SU-DHL-6 (cell line): Measurements from ENCODE around the gene BOC.

Source experiments
- H2AFZ ChIP-seq: fragments of 200-600 bp; sonication (generic); 2 replicates; pipeline ENCODE4 v1.6.1; 2014; ENCODE audit warnings: low read depth, mild to moderate bottlenecking, moderate library complexity, mixed read lengths, antibody characterized with exemption, low read length; ENCODE audit not compliant: severe bottlenecking
- H3F3A ChIP-seq: fragments of 200-600 bp; shearing (Covaris generic); 2 replicates; pipeline ENCODE4 v1.6.0; 2016; ENCODE audit warnings: antibody characterized with exemption, mild to moderate bottlenecking; ENCODE audit not compliant: insufficient read depth
- H3K27ac ChIP-seq: fragments of 200-600 bp; sonication (generic); 2 replicates; pipeline ENCODE4 v1.5.1; 2016; ENCODE audit warnings: low read depth, mild to moderate bottlenecking, low read length, moderate library complexity, mixed read lengths
- H3K27me3 ChIP-seq: fragments of 200-600 bp; sonication (generic), shearing (Covaris generic); 2 replicates; pipeline ENCODE4 v1.6.0; 2014; ENCODE audit warnings: mild to moderate bottlenecking, low read length
- H3K36me3 ChIP-seq: fragments of 200-600 bp; sonication (generic); 2 replicates; pipeline ENCODE4 v1.6.1; 2014; ENCODE audit warnings: mild to moderate bottlenecking, low read length, mixed read lengths
- H3K4me2 ChIP-seq: fragments of 300-600, 200-600 bp; shearing (Covaris generic), sonication (generic); 2 replicates; pipeline ENCODE4 v1.6.0; 2014; ENCODE audit warnings: low read length, low read depth, mild to moderate bottlenecking; ENCODE audit not compliant: poor library complexity, severe bottlenecking
- H3K4me3 ChIP-seq: fragments of 200-600 bp; sonication (generic); 2 replicates; pipeline ENCODE4 v1.5.1; 2014; ENCODE audit warnings: antibody characterized with exemption, low read length, mild to moderate bottlenecking, mixed read lengths; ENCODE audit not compliant: insufficient read depth, poor library complexity, severe bottlenecking
- H3K79me2 ChIP-seq: fragments of 200-600 bp; sonication (generic); 2 replicates; pipeline ENCODE4 v1.6.1; 2014; ENCODE audit warnings: mild to moderate bottlenecking, low read length, moderate library complexity; ENCODE audit not compliant: insufficient read depth
- H3K9ac ChIP-seq: fragments of 200-600 bp; sonication (generic); 2 replicates; pipeline ENCODE4 v1.7.0; 2014; ENCODE audit warnings: mild to moderate bottlenecking, low read length
- H3K9me2 ChIP-seq: fragments of 200-600 bp; sonication (generic); replicated peaks from 2 replicates; pipeline ENCODE4 v1.6.1; 2014; ENCODE audit warnings: low read length; ENCODE audit not compliant: insufficient read depth
- H3K9me3 ChIP-seq: fragments of 200-600 bp; sonication (generic); 2 replicates; pipeline ENCODE4 v1.6.1; 2014; ENCODE audit warnings: low read length, mixed read lengths; ENCODE audit not compliant: insufficient read depth
- H4K20me1 ChIP-seq: fragments of 200-600 bp; sonication (generic); 2 replicates; pipeline ENCODE4 v1.6.1; 2014; ENCODE audit warnings: low read depth, mild to moderate bottlenecking, antibody characterized with exemption, low read length, moderate library complexity, mixed read lengths
- CTCF ChIP-seq: fragments of 200-600 bp; sonication (generic); IDR thresholded peaks from one replicate; pipeline ENCODE4 v1.5.1; 2017; ENCODE audit warnings: antibody characterized with exemption, mild to moderate bottlenecking, low read length, moderate library complexity; ENCODE audit not compliant: insufficient read depth, poor library complexity, severe bottlenecking
- EZH2phosphoT487 ChIP-seq: fragments of 200-600 bp; sonication (generic), shearing (Covaris generic); conservative IDR thresholded peaks from 2 replicates; pipeline ENCODE4 v1.6.1; 2018; ENCODE audit warnings: mild to moderate bottlenecking, antibody characterized with exemption, low read length, moderate library complexity, mixed read lengths

Gene BOC

GRCh38 chr3:113165841-113166240, 45.5 kb upstream of the BOC start:
- H3K9me3 ChIP-seq = no peaks in the 10 kb centered on the region
- H4K20me1 ChIP-seq = no peaks in the 10 kb centered on the region
- no peaks in the 10 kb centered on the region for H3K36me3 ChIP-seq
- no peak overlapping the region for H3K4me2 ChIP-seq
- no peak overlapping the region for H2AFZ ChIP-seq
- H3F3A ChIP-seq = no peaks in the 10 kb centered on the region
- H3K9ac ChIP-seq = no peak overlapping the region
- no peak overlapping the region for H3K27ac ChIP-seq
- no peaks in the 10 kb centered on the region for H3K27me3 ChIP-seq
- no peaks in the 10 kb centered on the region for H3K79me2 ChIP-seq
- no peak overlapping the region for H3K4me3 ChIP-seq
- TF ChIP-seq CTCF = no peak
- TF ChIP-seq EZH2phosphoT487 = no peak
- H3K9me2 ChIP-seq = no peaks in the 10 kb centered on the region

- Histone ChIP-seq H3K4me3 (no peak overlapping the region), H3K27me3 (no peaks in the 10 kb centered on the region), H3F3A (no peaks in the 10 kb centered on the region), H3K9me3 (no peaks in the 10 kb centered on the region), H3K9ac (no peak overlapping the region), H3K36me3 (no peaks in the 10 kb centered on the region), H3K27ac (no peak overlapping the region), H3K9me2 (no peaks in the 10 kb centered on the region), H3K4me2 (no peak overlapping the region), H2AFZ (no peak overlapping the region), H4K20me1 (no peaks in the 10 kb centered on the region), H3K79me2 (no peaks in the 10 kb centered on the region)
- TF ChIP-seq CTCF (no peak), EZH2phosphoT487 (no peak)
Measured at GRCh38 chr3:113166357-113166718, 45.0 kb upstream of the BOC start.

DNA sequence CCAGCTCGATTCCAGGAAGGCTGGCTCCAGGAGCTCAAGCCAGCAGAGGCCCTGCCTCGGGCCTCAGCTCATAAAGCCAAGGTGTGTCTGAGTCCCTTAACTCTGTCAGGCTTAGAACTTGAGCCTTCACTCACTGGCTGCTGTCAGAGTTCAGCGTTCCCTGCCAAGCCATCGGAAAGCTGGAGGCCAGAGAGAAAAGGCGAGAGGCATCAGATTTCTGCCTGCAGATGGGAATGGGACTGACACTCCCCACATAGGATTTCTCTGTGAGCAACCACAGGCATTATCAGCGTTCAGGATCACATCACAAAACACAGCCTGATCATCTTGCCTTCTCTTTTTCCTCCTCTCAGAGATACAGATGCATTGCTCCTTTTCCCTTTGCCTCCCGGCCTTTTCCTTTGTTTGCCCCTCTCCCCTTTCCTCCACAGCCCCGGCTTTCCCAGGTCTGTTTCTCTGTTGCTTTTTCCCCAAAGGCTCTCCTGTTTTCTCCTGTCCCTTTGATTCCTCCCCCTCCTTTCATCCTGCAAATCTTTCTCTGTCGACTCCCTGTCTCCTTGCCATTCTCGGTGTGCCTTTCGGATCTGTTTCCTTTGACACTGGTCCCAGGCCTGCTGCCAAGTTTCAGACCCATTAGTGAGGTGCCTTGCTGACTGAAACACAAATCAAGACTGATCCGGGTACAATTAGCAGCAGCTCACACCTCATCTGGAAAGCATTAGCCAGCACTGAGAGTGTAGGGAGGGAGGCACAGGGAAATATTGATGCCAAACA, 44.5 kb upstream of the BOC start:
- H3K27ac ChIP-seq = no peak overlapping the region
- H3K9me3 ChIP-seq = no peaks in the 10 kb centered on the region
- no peaks in the 10 kb centered on the region for H3K79me2 ChIP-seq
- H3F3A ChIP-seq = no peaks in the 10 kb centered on the region
- H3K9ac ChIP-seq = no peak overlapping the region
- no peak overlapping the region for H3K4me3 ChIP-seq
- H2AFZ ChIP-seq = no peak overlapping the region
- H4K20me1 ChIP-seq = no peaks in the 10 kb centered on the region
- no peaks in the 10 kb centered on the region for H3K36me3 ChIP-seq
- H3K27me3 ChIP-seq = no peaks in the 10 kb centered on the region
- H3K9me2 ChIP-seq = no peaks in the 10 kb centered on the region
- TF ChIP-seq CTCF (no peak), EZH2phosphoT487 (no peak)
- H3K4me2 ChIP-seq = no peak overlapping the region
